PC-9 (cell line): ENCODE measurements around the gene LONRF2.

Source experiments
- CTCF ChIP-seq: fragments of 200-600 bp; sonication (generic); conservative IDR thresholded peaks from 2 replicates; pipeline ENCODE4 v1.6.1; 2017; ENCODE audit warnings: mixed run types, antibody characterized with exemption, mild to moderate bottlenecking, moderate library complexity
- EZH2 ChIP-seq: fragments of 200-600 bp; sonication (generic); IDR thresholded peaks from 2 replicates; pipeline ENCODE4 v1.8.0; 2017; ENCODE audit warnings: antibody characterized with exemption, low read depth

- peak; percentile 80 for TF ChIP-seq CTCF
- no peak for TF ChIP-seq EZH2
Observed at GRCh38 chr2:100242891-100243619, 79.2 kb downstream of the LONRF2 start.
